Subcutaneous abdominal adipose tissue (tissue), 5 donors: ENCODE results near the gene TP53BP1.
A peak's percentile ranks its signal among the peaks of the same experiment; 100 is the strongest.

ENCODE experiments used
- H3K27ac ChIP-seq: one replicate; pipeline ENCODE4 v1.7.0; 2013; ENCODE audit warnings: low read depth, mild to moderate bottlenecking, inconsistent platforms, low read length, moderate library complexity
- H3K27me3 ChIP-seq, 5 donors: one replicate each; pipeline ENCODE4 v1.7.0; 2013; ENCODE audit warnings: low read length in 5 of 5, inconsistent platforms in 1 of 5; ENCODE audit not compliant: control insufficient read depth in 5 of 5, insufficient read depth in 4 of 5
- H3K36me3 ChIP-seq, 5 donors: one replicate each; pipeline ENCODE4 v1.7.0; 2013; ENCODE audit warnings: low read length in 5 of 5; ENCODE audit not compliant: control insufficient read depth in 5 of 5, insufficient read depth in 5 of 5
- H3K4me1 ChIP-seq, 5 donors: one replicate each; pipeline ENCODE4 v1.7.0; 2013; ENCODE audit warnings: low read length in 5 of 5, mild to moderate bottlenecking in 3 of 5, moderate library complexity in 1 of 5; ENCODE audit not compliant: control insufficient read depth in 5 of 5, insufficient read depth in 5 of 5
- H3K4me3 ChIP-seq, 5 donors: one replicate each; pipeline ENCODE4 v1.7.0; 2013; ENCODE audit warnings: low read length in 5 of 5, low read depth in 1 of 5
- H3K9ac ChIP-seq, 5 donors: one replicate each; pipeline ENCODE4 v1.7.0; 2013; ENCODE audit warnings: low read length in 5 of 5, mild to moderate bottlenecking in 4 of 5, moderate library complexity in 3 of 5
- H3K9me3 ChIP-seq, 5 donors: one replicate each; pipeline ENCODE4 v1.7.0; 2013; ENCODE audit warnings: low read length in 5 of 5; ENCODE audit not compliant: control insufficient read depth in 5 of 5
- donor health status: healthy.
- donor health status: healthy.
- donor health status: healthy.
- donor health status: healthy.
- donor health status: healthy.

The TP53BP1 gene

DNA sequence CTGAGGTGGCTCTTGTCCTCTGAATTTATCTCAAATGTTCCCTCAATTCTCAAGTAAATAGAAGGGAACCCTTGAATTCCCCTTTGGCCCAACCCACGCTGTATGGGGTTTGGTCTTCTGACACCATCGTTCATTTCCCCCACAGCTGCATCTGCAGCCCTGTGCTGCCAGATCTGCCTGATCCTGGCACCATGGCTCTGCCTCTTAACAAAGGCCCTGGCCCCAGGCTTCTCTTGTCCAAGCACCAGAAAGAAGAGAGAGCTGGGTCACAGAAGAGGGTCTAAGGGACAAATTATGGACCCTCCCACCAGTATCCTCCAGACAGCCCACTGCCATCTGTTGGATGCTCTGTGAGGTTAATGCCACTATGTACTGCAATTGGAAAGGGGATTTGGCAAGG is 26.2 kb upstream of the TP53BP1 start:
- Histone ChIP-seq H3K9me3 (no peaks in the 10 kb centered on the region), H3K9ac (no peak overlapping the region), H3K4me1 (peaks cover 1 to 36% (median 22%) of the 10 kb centered on the region in 5 donors), H3K27ac (peak overlapping the region; percentile 60), H3K36me3 (peaks cover 0 to 25% (median 19%) of the 10 kb centered on the region in 5 donors), H3K27me3 (peaks cover 10 to 35% (median 22%) of the 10 kb centered on the region in 5 donors), H3K4me3 (peak overlapping the region in 1 of 5 donors; percentile 1)

DNA sequence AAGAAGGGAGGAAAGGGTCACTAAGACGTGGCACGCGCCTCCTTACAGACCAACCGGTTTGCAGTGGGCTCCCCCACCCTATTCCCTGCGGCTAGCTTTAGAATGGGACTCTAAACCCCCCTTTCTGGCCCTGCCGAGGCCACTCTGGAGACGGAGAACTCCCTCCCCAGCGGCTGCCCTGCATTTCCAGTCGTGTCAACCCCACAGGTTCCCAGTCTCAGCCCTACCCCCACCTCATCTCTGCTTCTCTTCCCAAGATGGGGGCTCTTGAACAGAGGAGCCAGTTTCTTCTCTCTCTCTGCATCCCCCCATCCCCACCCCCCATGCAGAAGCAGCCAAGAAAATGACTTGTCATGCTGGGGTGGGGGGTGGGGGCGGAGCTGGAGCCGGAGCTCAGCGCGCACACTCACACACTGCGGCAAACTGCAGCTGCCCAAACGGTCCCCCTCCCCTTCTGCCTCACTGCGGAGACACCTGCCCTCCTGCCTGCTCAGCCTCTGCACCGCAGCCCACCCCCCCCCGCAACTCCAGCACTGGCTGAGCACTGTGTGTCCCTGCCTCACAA is 25.3 kb upstream of the TP53BP1 start:
- peak overlapping the region in 2 of 5 donors; percentile 24 to 60 for H3K9ac ChIP-seq
- H3K4me1 ChIP-seq = peaks cover 1 to 42% (median 24%) of the 10 kb centered on the region in 5 donors
- H3K27me3 ChIP-seq = peaks cover 10 to 35% (median 22%) of the 10 kb centered on the region in 5 donors
- H3K9me3 ChIP-seq = no peaks in the 10 kb centered on the region
- H3K27ac ChIP-seq = peak overlapping the region; percentile 60
- H3K36me3 ChIP-seq = peaks cover 0 to 18% (median 14%) of the 10 kb centered on the region in 5 donors
- peak overlapping the region; percentile 36 to 75 (median 62) for H3K4me3 ChIP-seq

DNA sequence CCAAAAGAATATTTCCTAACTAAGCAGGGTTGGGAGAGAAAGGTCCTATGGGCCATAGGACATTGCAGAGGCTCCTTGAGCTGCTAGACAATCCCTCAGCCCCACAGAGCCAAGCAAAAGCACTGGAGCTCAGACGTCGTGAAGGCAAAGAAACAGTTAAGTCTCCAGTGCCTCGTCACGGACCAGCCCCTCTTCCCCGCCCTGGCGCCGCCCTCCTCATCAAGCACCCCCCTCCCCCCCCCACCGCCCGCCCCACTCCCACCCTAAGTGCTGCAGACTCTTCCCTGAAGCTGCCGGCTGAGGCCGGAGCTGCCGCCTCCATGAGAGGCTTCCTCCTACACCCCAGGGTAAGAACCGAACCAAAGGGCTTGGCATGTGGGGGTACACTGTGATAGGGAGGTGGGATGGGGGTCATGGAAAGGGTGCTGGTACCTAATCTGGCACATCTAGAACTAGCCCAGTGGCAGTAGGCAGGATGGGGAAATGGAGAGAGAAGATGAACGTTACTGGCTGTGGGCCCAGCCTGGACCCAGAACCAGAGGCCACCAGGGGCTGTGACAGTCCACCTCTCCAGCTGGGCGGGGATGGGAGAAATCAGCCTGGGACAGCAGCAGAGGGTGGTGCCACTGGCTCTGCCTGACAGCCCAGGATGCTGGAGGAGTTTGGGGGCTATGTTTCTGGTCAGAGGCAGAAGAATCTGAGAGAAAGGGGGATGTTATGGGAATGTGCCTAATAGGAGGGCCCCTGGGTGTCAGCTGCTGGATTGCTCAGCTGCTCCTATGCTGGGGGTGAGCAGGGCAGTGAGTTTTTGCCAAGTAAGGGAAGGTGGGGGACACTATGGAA is 24.6 kb upstream of the TP53BP1 start, which contains the start of gene MAP1A:
MAP1A (plus strand) TSS at position 255 of the 843 bp plus-strand sequence. CDS start 3,866 bp downstream, outside the sequence.
- peaks cover 0 to 17% (median 13%) of the 10 kb centered on the region in 5 donors for H3K36me3 ChIP-seq
- peak within 1 kb of the TSS; percentile 60 for H3K27ac ChIP-seq
- peaks cover 1 to 42% (median 24%) of the 10 kb centered on the region in 5 donors for H3K4me1 ChIP-seq
- H3K27me3 ChIP-seq = peaks cover 10 to 35% (median 22%) of the 10 kb centered on the region in 5 donors
- peak within 1 kb of the TSS; percentile 36 to 75 (median 62) for H3K4me3 ChIP-seq
- H3K9ac ChIP-seq = peak within 1 kb of the TSS in 2 of 5 donors; percentile 24 to 60
- H3K9me3 ChIP-seq = no peaks in the 10 kb centered on the region

DNA sequence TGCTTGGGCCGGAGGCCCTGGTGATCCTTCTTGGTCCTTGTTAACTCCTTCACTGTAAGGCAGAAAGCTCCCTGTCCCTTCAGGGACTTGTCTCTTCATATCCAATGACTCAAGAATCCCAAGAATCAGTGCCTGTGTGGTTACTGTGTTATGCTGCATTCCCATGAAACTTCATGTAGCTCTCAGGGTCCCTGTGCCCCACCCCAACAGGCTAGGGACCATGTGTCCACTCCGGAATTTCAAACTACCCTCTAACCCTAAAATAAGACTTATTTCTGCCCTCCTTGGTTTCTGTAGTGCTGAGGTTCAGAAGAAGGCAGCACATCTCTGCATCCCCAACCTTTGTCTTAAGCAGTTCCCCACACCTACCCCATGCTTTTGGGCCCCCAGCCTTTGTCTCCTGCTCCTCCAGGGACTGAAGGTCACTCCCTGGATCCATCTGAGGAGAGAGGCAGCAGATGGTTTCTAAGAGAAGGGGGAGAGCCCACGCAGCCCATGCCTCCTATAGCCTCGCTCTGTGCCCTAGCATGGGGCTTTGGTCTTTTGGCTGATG is 23.9 kb upstream of the TP53BP1 start:
- H3K4me3 ChIP-seq = peak overlapping the region; percentile 22 to 62 (median 49)
- H3K27me3 ChIP-seq = peaks cover 10 to 32% (median 22%) of the 10 kb centered on the region in 5 donors
- peaks cover 1 to 42% (median 24%) of the 10 kb centered on the region in 5 donors for H3K4me1 ChIP-seq
- H3K27ac ChIP-seq = peak overlapping the region; percentile 14
- H3K9ac ChIP-seq = no peak overlapping the region
- no peaks in the 10 kb centered on the region for H3K9me3 ChIP-seq
- H3K36me3 ChIP-seq = peaks cover 0 to 14% (median 6%) of the 10 kb centered on the region in 5 donors

DNA sequence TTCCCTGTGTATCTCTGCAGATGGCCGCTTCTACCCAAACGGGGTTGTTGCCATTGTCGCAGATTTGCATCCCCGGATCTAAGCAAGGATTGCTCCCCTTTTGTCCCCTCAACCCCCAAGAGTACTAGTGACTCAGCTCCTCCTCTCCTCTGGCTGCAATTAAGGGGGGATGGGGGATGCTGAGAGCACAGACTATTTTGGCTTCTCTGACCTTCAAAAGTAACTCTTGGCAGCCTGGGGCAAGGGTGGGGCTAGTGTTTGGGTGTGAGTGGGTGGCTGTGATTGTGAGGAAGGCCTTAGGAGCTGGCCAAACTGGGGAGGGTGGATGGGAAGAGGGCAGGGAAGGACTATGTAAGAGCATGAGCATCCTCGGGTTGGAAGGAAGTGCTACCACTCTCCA is 23.2 kb upstream of the TP53BP1 start:
- H3K9me3 ChIP-seq = no peaks in the 10 kb centered on the region
- H3K4me1 ChIP-seq = peaks cover 2 to 47% (median 30%) of the 10 kb centered on the region in 5 donors
- H3K9ac ChIP-seq = no peak overlapping the region
- H3K27me3 ChIP-seq = peaks cover 10 to 30% (median 22%) of the 10 kb centered on the region in 5 donors
- peak overlapping the region in 2 of 5 donors; percentile 59 to 62 for H3K4me3 ChIP-seq
- H3K36me3 ChIP-seq = peaks cover 0 to 7% (median 0%) of the 10 kb centered on the region in 5 donors
- peak overlapping the region; percentile 14 for H3K27ac ChIP-seq

DNA sequence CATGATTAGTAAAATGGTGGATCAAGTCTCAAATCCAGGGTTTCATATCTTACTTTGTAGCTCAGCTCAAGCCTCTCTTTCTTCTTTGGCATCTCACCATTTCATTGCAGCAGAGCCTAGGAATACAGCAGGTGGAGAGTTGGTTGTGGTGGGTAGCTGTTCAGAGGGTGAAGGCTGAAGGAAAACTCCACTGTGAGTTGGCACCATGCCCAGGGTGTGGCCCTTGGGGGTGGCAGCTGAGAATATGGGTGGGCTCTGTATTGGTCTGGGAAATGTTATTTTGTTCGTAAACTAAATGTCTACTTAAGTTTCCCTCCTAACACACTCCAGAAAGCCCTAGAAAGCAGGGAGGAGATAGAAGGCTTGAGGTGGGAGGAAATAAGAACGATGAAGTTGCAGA is 22.8 kb upstream of the TP53BP1 start:
- H3K4me1 ChIP-seq = peaks cover 5 to 51% (median 34%) of the 10 kb centered on the region in 5 donors
- H3K27ac ChIP-seq = peak overlapping the region; percentile 14
- peaks cover 0 to 3% (median 0%) of the 10 kb centered on the region in 5 donors for H3K36me3 ChIP-seq
- H3K27me3 ChIP-seq = peaks cover 10 to 30% (median 22%) of the 10 kb centered on the region in 5 donors
- no peaks in the 10 kb centered on the region for H3K9me3 ChIP-seq
- H3K4me3 ChIP-seq = no peak overlapping the region
- no peak overlapping the region for H3K9ac ChIP-seq

DNA sequence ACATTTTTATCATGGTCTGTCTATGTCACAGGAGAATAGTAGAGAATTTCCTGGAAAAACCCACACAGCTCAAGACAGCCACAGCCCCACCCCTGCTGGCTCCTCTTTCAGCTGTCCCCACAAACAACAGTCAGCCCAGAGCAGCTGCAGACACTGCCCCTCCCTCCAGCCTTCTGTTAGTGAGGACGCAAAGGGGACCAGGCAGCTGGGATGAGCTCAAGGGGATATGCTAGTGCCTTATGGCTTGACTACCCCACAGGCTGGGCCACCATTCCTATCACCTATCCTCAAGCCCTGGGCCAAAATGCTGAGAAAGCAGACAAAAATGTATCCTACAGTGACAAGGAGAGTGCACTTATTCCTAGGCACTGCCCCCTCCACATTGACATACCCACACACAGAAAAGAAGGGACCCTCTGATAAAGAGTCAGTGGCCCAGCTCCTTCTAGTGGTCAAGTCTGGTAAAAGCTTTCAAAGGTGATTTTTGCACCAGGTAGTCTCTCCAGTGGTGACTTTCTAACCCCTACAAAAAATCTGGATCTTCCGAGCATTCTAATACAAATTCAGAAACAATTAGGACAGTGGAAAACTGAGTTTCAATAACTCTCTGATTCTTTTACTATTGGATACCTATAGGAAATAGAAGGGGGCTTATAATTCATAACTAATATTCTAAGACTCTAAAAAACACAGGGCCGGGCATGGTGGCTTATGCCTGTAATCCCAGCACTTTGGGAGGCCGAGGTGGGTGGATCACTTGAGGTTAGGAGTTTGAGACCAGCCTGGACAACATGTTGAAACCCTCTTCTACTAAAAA is 21.5 kb upstream of the TP53BP1 start:
- peaks cover 10 to 30% (median 22%) of the 10 kb centered on the region in 5 donors for H3K27me3 ChIP-seq

DNA sequence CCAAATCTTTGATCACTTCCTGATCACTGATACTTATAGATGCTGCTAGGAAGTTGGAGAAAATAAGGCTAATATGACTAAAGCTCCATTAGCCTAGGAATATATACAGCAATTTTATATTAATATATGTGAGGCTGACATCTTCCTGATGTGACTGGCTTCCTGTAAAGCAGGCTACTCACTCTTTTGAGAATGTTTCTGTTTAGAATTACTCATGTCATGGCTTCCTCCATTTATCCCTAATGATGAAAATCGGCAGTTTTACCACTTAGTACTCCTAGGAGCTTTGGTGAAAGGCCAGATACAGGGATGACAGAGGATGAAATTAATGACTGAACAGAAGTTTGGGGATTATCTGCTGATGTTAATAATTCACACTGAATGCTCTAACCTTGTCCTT is 20.6 kb upstream of the TP53BP1 start:
- H3K4me3 ChIP-seq = no peak overlapping the region
- peak overlapping the region; percentile 14 for H3K27ac ChIP-seq
- no peak overlapping the region for H3K9ac ChIP-seq
- H3K4me1 ChIP-seq = peaks cover 5 to 65% (median 45%) of the 10 kb centered on the region in 5 donors
- no peaks in the 10 kb centered on the region for H3K9me3 ChIP-seq
- no peaks in the 10 kb centered on the region for H3K36me3 ChIP-seq
- peaks cover 10 to 30% (median 20%) of the 10 kb centered on the region in 5 donors for H3K27me3 ChIP-seq

More for the DNA sequence above, 21.5 kb upstream of the TP53BP1 start:
- H3K4me3 ChIP-seq = no peak overlapping the region
- peak overlapping the region in 1 of 5 donors; percentile 30 for H3K9ac ChIP-seq
- H3K36me3 ChIP-seq = no peaks in the 10 kb centered on the region
- H3K9me3 ChIP-seq = no peaks in the 10 kb centered on the region
- H3K27ac ChIP-seq = peak overlapping the region; percentile 14
- peaks cover 6 to 61% (median 44%) of the 10 kb centered on the region in 5 donors for H3K4me1 ChIP-seq
